ENCODE measurements around the gene ANO2.
A peak's percentile ranks its signal among the peaks of the same experiment; 100 is the strongest.

- TF ChIP-seq CTCF (IDR thresholded peaks at IDR 0.05; ENCODE audit: low read depth, low read length) (peak; percentile 50), POLR2A (IDR thresholded peaks at IDR 0.05; ENCODE audit: extremely low read depth, insufficient read length) (no peak), MYC (IDR thresholded peaks at IDR 0.05; ENCODE audit: low read depth, low read length) (no peak)
- TF ChIP-seq, protein P1, sequence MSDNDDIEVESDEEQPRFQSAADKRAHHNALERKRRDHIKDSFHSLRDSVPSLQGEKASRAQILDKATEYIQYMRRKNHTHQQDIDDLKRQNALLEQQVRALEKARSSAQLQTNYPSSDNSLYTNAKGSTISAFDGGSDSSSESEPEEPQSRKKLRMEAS (IDR thresholded peaks at IDR 0.05; ENCODE audit: low read depth, low read length), result no peak
Measured at GRCh38 chr12:5912437-5913334, 32.4 kb downstream of the ANO2 start.

All from NB4 (cell line).